HepG2 (cell line): Measurements from ENCODE around the gene U2AF2. TPM values are rescaled to one million over a fixed set of nuclear protein-coding genes. Genes with fewer than 3 reads are reported as not detected.
A peak's percentile ranks its signal among the peaks of the same experiment; 100 is the strongest.

Source experiments
- HDAC6 ChIP-seq: fragments of 200-600 bp; sonication (generic); IDR thresholded peaks from 2 replicates; pipeline ENCODE4 v1.7.0; 2017; ENCODE audit warnings: mild to moderate bottlenecking, antibody characterized with exemption, low read length, low read depth
- KDM4B ChIP-seq: sonication (generic); formaldehyde crosslinking; IDR thresholded peaks from 2 replicates; pipeline ENCODE4 v1.4.0; 2020; ENCODE audit warnings: missing genetic modification reagents
- KMT2B ChIP-seq: IDR thresholded peaks from 2 replicates; pipeline ENCODE4 v1.6.1; 2016; ENCODE audit warnings: missing genetic modification reagents, missing compliant biosample characterization
- RFX1 ChIP-seq: fragments of 450-650 bp; IDR thresholded peaks from 2 replicates; pipeline ENCODE4 v1.6.1; 2017
- SIX4 ChIP-seq: sonication (generic); formaldehyde crosslinking; IDR thresholded peaks from 2 replicates; pipeline ENCODE4 v1.4.0; 2020; ENCODE audit warnings: missing genetic modification reagents
- SP1 ChIP-seq, 2 experiments: fragments of 450-650 bp in 1 of 2; sonication (generic) in 1 of 2; formaldehyde crosslinking in 1 of 2; IDR thresholded peaks; 2 replicates each; pipeline versions ENCODE4 v1.4.0 to v1.6.1; 2016 to 2020; ENCODE audit warnings: missing genetic modification reagents in 1 of 2
- SPEN ChIP-seq: sonication (generic); formaldehyde crosslinking; IDR thresholded peaks from 2 replicates; pipeline ENCODE4 v1.5.1; 2020; ENCODE audit warnings: low read depth, mild to moderate bottlenecking, missing genetic modification reagents
- ZFP82 ChIP-seq: sonication (generic); formaldehyde crosslinking; IDR thresholded peaks from 2 replicates; pipeline ENCODE4 v1.5.1; 2020; ENCODE audit warnings: mild to moderate bottlenecking, missing genetic modification reagents, borderline replicate concordance
- ZMYM2 ChIP-seq: sonication (generic); formaldehyde crosslinking; IDR thresholded peaks from 2 replicates; pipeline ENCODE4 v1.8.0; 2022; ENCODE audit warnings: mild to moderate bottlenecking, missing genetic modification reagents
- ZNF138 ChIP-seq: sonication (generic); formaldehyde crosslinking; IDR thresholded peaks from 2 replicates; pipeline ENCODE4 v1.5.0; 2020; ENCODE audit warnings: mild to moderate bottlenecking, low read depth, missing genetic modification reagents
- ZNF607 ChIP-seq: sonication (generic); formaldehyde crosslinking; IDR thresholded peaks from 2 replicates; pipeline ENCODE4 v1.5.1; 2020; ENCODE audit warnings: missing genetic modification reagents, mild to moderate bottlenecking, borderline replicate concordance
- polyA plus RNA-seq, 8 experiments: library from polyadenylated mRNA; depleted of rRNA in 3 of 8; stranded (reverse) in 7 of 8; unstranded in 1 of 8; fragments of >200 nt; fragmentation: Illumina TruSeq in 4 of 8; extraction: Trizol in 4 of 8; gene quantifications; 2 replicates each; pipeline versions ENCODE4 v1.2.1 to v1.2.3, GENCODE V29; 2011 to 2016; ENCODE audit warnings: low read depth in 4 of 8, missing spikeins in 1 of 8, mixed read lengths in 1 of 8; ENCODE audit not compliant: insufficient read depth in 1 of 8
- total RNA-seq, 5 experiments: library from RNA; depleted of rRNA; stranded (reverse); fragments of >200 nt; fragmentation: Illumina TruSeq; extraction: Trizol; gene quantifications; 2 replicates each; pipeline ENCODE4 v1.2.3, GENCODE V29; 2016; ENCODE audit warnings: low read depth in 1 of 5
- TF ChIP-seq, protein P1 (sequence below): sonication (generic); formaldehyde crosslinking; IDR thresholded peaks from 2 replicates; pipeline ENCODE4 v1.8.0; 2022; ENCODE audit warnings: low read depth, missing genetic modification reagents
- TF ChIP-seq, protein P2 (sequence below): IDR thresholded peaks from 2 replicates; pipeline ENCODE4 v1.4.0; 2020; ENCODE audit warnings: mild to moderate bottlenecking, missing genetic modification reagents
- TF ChIP-seq, protein P3 (sequence below): sonication (generic); formaldehyde crosslinking; IDR thresholded peaks from 2 replicates; pipeline ENCODE4 v1.5.0; 2020; ENCODE audit warnings: missing genetic modification reagents
- TF ChIP-seq, protein P4 (sequence below): sonication (generic); formaldehyde crosslinking; IDR thresholded peaks from 2 replicates; pipeline ENCODE4 v1.4.0; 2020; ENCODE audit warnings: mild to moderate bottlenecking, missing genetic modification reagents, borderline replicate concordance

U2AF2 gene
- total and polyA plus RNA-seq, 2 of the 13 experiments (the other 11 are each of a cell fraction or from before 2014, with no cell fraction given), result 84.3 to 124 TPM

DNA sequence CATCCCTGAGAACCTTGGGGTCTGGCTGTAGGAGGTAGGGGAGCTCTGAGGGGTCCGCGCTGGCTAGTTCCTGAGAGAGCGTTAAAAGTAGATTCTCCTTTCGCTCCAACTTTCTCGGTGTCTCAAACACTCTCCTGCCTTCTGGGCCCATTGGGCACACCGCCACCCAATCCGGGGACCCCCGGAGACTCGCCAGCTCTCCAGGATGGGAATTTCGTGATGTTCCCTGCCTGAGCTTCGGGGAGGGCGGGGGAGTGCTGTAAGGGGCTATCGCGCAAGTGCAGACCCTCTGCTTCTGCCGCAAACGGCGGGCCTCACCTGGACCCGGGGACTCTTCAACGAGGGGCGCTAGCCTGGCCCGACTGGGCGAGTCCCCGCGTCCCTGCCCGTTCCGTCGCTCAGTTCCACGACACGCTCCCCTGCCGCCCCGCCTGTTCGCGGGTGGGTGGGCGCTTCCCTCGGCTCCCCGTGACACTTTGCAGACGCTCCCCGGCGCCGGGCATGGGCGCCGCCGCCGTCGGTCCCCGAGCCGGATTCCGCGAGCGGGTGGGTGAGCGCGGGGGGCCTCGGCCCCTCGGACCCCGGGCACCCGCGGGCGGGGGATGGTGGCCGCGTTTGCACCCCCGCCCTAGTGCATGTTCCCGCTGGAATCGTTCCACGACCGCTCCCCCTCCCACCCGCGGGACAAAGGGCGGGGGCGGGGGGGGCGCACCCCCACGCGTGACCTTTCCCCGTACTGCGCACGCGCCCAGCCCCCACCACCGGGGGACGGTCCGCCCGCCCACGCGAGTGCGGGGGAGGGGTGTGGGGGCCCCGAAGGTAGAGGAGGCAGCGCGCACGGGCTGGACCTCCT, 6.9 kb upstream of the U2AF2 start, which contains the start of gene CCDC106 (continued):
- TF ChIP-seq, protein P1, sequence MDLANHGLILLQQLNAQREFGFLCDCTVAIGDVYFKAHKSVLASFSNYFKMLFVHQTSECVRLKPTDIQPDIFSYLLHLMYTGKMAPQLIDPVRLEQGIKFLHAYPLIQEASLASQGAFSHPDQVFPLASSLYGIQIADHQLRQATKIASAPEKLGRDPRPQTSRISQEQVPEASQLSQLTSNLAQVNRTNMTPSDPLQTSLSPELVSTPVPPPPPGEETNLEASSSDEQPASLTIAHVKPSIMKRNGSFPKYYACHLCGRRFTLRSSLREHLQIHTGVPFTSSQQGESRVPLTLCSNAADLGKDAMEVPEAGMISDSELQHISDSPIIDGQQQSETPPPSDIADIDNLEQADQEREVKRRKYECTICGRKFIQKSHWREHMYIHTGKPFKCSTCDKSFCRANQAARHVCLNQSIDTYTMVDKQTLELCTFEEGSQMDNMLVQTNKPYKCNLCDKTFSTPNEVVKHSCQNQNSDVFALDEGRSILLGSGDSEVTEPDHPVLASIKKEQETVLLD, result peak; percentile 44; the same call in 1 of the 2 replicates
- TF ChIP-seq KDM4B (CRISPR knock-in tag), result peak; percentile 75; the same call in 1 of the 2 replicates
- TF ChIP-seq, protein P2, sequence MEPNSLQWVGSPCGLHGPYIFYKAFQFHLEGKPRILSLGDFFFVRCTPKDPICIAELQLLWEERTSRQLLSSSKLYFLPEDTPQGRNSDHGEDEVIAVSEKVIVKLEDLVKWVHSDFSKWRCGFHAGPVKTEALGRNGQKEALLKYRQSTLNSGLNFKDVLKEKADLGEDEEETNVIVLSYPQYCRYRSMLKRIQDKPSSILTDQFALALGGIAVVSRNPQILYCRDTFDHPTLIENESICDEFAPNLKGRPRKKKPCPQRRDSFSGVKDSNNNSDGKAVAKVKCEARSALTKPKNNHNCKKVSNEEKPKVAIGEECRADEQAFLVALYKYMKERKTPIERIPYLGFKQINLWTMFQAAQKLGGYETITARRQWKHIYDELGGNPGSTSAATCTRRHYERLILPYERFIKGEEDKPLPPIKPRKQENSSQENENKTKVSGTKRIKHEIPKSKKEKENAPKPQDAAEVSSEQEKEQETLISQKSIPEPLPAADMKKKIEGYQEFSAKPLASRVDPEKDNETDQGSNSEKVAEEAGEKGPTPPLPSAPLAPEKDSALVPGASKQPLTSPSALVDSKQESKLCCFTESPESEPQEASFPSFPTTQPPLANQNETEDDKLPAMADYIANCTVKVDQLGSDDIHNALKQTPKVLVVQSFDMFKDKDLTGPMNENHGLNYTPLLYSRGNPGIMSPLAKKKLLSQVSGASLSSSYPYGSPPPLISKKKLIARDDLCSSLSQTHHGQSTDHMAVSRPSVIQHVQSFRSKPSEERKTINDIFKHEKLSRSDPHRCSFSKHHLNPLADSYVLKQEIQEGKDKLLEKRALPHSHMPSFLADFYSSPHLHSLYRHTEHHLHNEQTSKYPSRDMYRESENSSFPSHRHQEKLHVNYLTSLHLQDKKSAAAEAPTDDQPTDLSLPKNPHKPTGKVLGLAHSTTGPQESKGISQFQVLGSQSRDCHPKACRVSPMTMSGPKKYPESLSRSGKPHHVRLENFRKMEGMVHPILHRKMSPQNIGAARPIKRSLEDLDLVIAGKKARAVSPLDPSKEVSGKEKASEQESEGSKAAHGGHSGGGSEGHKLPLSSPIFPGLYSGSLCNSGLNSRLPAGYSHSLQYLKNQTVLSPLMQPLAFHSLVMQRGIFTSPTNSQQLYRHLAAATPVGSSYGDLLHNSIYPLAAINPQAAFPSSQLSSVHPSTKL (CRISPR knock-in tag), result no peak; the same call in none of the 2 replicates
- no peak for TF ChIP-seq RFX1
- TF ChIP-seq SPEN (CRISPR knock-in tag), result peak; percentile 79
- TF ChIP-seq ZNF138 (CRISPR knock-in tag), result no peak
- no peak for TF ChIP-seq SIX4
- TF ChIP-seq, protein P3, sequence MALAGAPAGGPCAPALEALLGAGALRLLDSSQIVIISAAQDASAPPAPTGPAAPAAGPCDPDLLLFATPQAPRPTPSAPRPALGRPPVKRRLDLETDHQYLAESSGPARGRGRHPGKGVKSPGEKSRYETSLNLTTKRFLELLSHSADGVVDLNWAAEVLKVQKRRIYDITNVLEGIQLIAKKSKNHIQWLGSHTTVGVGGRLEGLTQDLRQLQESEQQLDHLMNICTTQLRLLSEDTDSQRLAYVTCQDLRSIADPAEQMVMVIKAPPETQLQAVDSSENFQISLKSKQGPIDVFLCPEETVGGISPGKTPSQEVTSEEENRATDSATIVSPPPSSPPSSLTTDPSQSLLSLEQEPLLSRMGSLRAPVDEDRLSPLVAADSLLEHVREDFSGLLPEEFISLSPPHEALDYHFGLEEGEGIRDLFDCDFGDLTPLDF (CRISPR knock-in tag), result no peak
- no peak for TF ChIP-seq HDAC6
- 0 out of 2 replicates have a peak, but pooled peaks have one; percentile 36 for TF ChIP-seq KMT2B
- TF ChIP-seq ZMYM2 (CRISPR knock-in tag), result no peak
- TF ChIP-seq, protein P4, sequence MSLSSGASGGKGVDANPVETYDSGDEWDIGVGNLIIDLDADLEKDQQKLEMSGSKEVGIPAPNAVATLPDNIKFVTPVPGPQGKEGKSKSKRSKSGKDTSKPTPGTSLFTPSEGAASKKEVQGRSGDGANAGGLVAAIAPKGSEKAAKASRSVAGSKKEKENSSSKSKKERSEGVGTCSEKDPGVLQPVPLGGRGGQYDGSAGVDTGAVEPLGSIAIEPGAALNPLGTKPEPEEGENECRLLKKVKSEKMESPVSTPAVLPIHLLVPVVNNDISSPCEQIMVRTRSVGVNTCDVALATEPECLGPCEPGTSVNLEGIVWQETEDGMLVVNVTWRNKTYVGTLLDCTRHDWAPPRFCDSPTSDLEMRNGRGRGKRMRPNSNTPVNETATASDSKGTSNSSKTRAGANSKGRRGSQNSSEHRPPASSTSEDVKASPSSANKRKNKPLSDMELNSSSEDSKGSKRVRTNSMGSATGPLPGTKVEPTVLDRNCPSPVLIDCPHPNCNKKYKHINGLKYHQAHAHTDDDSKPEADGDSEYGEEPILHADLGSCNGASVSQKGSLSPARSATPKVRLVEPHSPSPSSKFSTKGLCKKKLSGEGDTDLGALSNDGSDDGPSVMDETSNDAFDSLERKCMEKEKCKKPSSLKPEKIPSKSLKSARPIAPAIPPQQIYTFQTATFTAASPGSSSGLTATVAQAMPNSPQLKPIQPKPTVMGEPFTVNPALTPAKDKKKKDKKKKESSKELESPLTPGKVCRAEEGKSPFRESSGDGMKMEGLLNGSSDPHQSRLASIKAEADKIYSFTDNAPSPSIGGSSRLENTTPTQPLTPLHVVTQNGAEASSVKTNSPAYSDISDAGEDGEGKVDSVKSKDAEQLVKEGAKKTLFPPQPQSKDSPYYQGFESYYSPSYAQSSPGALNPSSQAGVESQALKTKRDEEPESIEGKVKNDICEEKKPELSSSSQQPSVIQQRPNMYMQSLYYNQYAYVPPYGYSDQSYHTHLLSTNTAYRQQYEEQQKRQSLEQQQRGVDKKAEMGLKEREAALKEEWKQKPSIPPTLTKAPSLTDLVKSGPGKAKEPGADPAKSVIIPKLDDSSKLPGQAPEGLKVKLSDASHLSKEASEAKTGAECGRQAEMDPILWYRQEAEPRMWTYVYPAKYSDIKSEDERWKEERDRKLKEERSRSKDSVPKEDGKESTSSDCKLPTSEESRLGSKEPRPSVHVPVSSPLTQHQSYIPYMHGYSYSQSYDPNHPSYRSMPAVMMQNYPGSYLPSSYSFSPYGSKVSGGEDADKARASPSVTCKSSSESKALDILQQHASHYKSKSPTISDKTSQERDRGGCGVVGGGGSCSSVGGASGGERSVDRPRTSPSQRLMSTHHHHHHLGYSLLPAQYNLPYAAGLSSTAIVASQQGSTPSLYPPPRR, result no peak; the same call in 1 of the 2 replicates
- no peak for TF ChIP-seq ZFP82 (CRISPR knock-in tag)
- TF ChIP-seq SP1 (IDR thresholded peaks at IDR 0.05), result no peak
- peak; percentile 53; the same call in 1 of the 2 replicates for TF ChIP-seq SP1 (CRISPR knock-in tag; IDR thresholded peaks at IDR 0.05)
- TF ChIP-seq ZNF607 (CRISPR knock-in tag), result no peak
